Measurements from ENCODE around the gene ZNF280B.
"Not testable (repeated sequence)": the region's sequence is repeated elsewhere in the genome, so short reads cannot be mapped to it uniquely, and the experiment has no call there.

ZNF280B gene

GRCh38 chr22:22484023-22484422 is 24.5 kb downstream of the ZNF280B start:
- Histone ChIP-seq H3K9ac (ENCODE audit: low read length) (no peak overlapping the region), H3K4me1 (ENCODE audit: control insufficient read depth, insufficient read depth, low read length) (no peaks in the 10 kb centered on the region), H3K27ac (ENCODE audit: low read depth, low read length) (no peak overlapping the region), H3K27me3 (ENCODE audit: control insufficient read depth, insufficient read depth, low read length) (no peaks in the 10 kb centered on the region), H3K4me3 (ENCODE audit: low read length) (no peak overlapping the region), H3K36me3 (ENCODE audit: control insufficient read depth, insufficient read depth, low read length) (no peaks in the 10 kb centered on the region)

GRCh38 chr22:22480940-22481339 is 27.6 kb downstream of the ZNF280B start:
- Histone ChIP-seq H3K27ac (ENCODE audit: low read depth, low read length) (no peak overlapping the region), H3K4me3 (ENCODE audit: low read length) (no peak overlapping the region), H3K4me1 (ENCODE audit: control insufficient read depth, insufficient read depth, low read length) (no peaks in the 10 kb centered on the region)

GRCh38 chr22:22479999-22480532 is 28.5 kb downstream of the ZNF280B start:
- Histone ChIP-seq H3K27me3 (ENCODE audit: control insufficient read depth, insufficient read depth, low read length) (no peaks in the 10 kb centered on the region), H3K4me3 (ENCODE audit: low read length) (no peak overlapping the region), H3K36me3 (ENCODE audit: control insufficient read depth, insufficient read depth, low read length) (no peaks in the 10 kb centered on the region), H3K9ac (ENCODE audit: low read length) (no peak overlapping the region), H3K27ac (ENCODE audit: low read depth, low read length) (no peak overlapping the region), H3K4me1 (ENCODE audit: control insufficient read depth, insufficient read depth, low read length) (no peaks in the 10 kb centered on the region)

More at GRCh38 chr22:22480940-22481339, 27.6 kb downstream of the ZNF280B start:
- Histone ChIP-seq H3K27me3 (ENCODE audit: control insufficient read depth, insufficient read depth, low read length) (no peaks in the 10 kb centered on the region), H3K36me3 (ENCODE audit: control insufficient read depth, insufficient read depth, low read length) (no peaks in the 10 kb centered on the region), H3K9ac (ENCODE audit: low read length) (no peak overlapping the region)

GRCh38 chr22:22479116-22479515 is 29.4 kb downstream of the ZNF280B start:
- no peak overlapping the region for H3K4me3 ChIP-seq (ENCODE audit: low read length)
- H3K9ac ChIP-seq (ENCODE audit: low read length) = no peak overlapping the region
- H3K36me3 ChIP-seq (ENCODE audit: control insufficient read depth, insufficient read depth, low read length) = no peaks in the 10 kb centered on the region
- H3K27me3 ChIP-seq (ENCODE audit: control insufficient read depth, insufficient read depth, low read length) = no peaks in the 10 kb centered on the region
- H3K27ac ChIP-seq (ENCODE audit: low read depth, low read length) = no peak overlapping the region
- H3K4me1 ChIP-seq (ENCODE audit: control insufficient read depth, insufficient read depth, low read length) = no peaks in the 10 kb centered on the region

GRCh38 chr22:22478470-22478869 is 30.1 kb downstream of the ZNF280B start:
- Histone ChIP-seq H3K36me3 (ENCODE audit: control insufficient read depth, insufficient read depth, low read length) (no peaks in the 10 kb centered on the region), H3K9ac (ENCODE audit: low read length) (no peak overlapping the region), H3K27ac (ENCODE audit: low read depth, low read length) (no peak overlapping the region), H3K27me3 (ENCODE audit: control insufficient read depth, insufficient read depth, low read length) (no peaks in the 10 kb centered on the region), H3K4me3 (ENCODE audit: low read length) (no peak overlapping the region), H3K4me1 (ENCODE audit: control insufficient read depth, insufficient read depth, low read length) (no peaks in the 10 kb centered on the region)

- Histone ChIP-seq H3K9ac (ENCODE audit: low read length) (no peak overlapping the region), H3K36me3 (ENCODE audit: control insufficient read depth, insufficient read depth, low read length) (no peaks in the 10 kb centered on the region), H3K4me1 (ENCODE audit: control insufficient read depth, insufficient read depth, low read length) (no peaks in the 10 kb centered on the region), H3K27me3 (ENCODE audit: control insufficient read depth, insufficient read depth, low read length) (no peaks in the 10 kb centered on the region), H3K27ac (ENCODE audit: low read depth, low read length) (no peak overlapping the region), H3K4me3 (ENCODE audit: low read length) (no peak overlapping the region)
Measured at GRCh38 chr22:22474733-22475132, 33.8 kb downstream of the ZNF280B start.

GRCh38 chr22:22471104-22471503 is 37.4 kb downstream of the ZNF280B start:
- not testable (repeated sequence) for H3K27me3 ChIP-seq (ENCODE audit: control insufficient read depth, insufficient read depth, low read length); H3K36me3 ChIP-seq (ENCODE audit: control insufficient read depth, insufficient read depth, low read length); H3K9ac ChIP-seq (ENCODE audit: low read length); H3K4me1 ChIP-seq (ENCODE audit: control insufficient read depth, insufficient read depth, low read length); H3K27ac ChIP-seq (ENCODE audit: low read depth, low read length); H3K4me3 ChIP-seq (ENCODE audit: low read length)

- no peak overlapping the region for H3K9ac ChIP-seq (ENCODE audit: low read length)
- no peaks in the 10 kb centered on the region for H3K4me1 ChIP-seq (ENCODE audit: control insufficient read depth, insufficient read depth, low read length)
- no peak overlapping the region for H3K4me3 ChIP-seq (ENCODE audit: low read length)
Measured at GRCh38 chr22:22469527-22469926, 39.0 kb downstream of the ZNF280B start.

GRCh38 chr22:22468794-22469469 is 39.6 kb downstream of the ZNF280B start:
- not testable (repeated sequence) for H3K36me3 ChIP-seq (ENCODE audit: control insufficient read depth, insufficient read depth, low read length); H3K9ac ChIP-seq (ENCODE audit: low read length); H3K27ac ChIP-seq (ENCODE audit: low read depth, low read length); H3K4me1 ChIP-seq (ENCODE audit: control insufficient read depth, insufficient read depth, low read length); H3K27me3 ChIP-seq (ENCODE audit: control insufficient read depth, insufficient read depth, low read length); H3K4me3 ChIP-seq (ENCODE audit: low read length)

More at GRCh38 chr22:22469527-22469926, 39.0 kb downstream of the ZNF280B start:
- Histone ChIP-seq H3K27ac (ENCODE audit: low read depth, low read length) (no peak overlapping the region), H3K36me3 (ENCODE audit: control insufficient read depth, insufficient read depth, low read length) (no peaks in the 10 kb centered on the region), H3K27me3 (ENCODE audit: control insufficient read depth, insufficient read depth, low read length) (no peaks in the 10 kb centered on the region)

- H3K36me3 ChIP-seq (ENCODE audit: control insufficient read depth, insufficient read depth, low read length) = no peaks in the 10 kb centered on the region
- H3K27ac ChIP-seq (ENCODE audit: low read depth, low read length) = no peak overlapping the region
- no peaks in the 10 kb centered on the region for H3K27me3 ChIP-seq (ENCODE audit: control insufficient read depth, insufficient read depth, low read length)
- no peak overlapping the region for H3K4me3 ChIP-seq (ENCODE audit: low read length)
- H3K9ac ChIP-seq (ENCODE audit: low read length) = no peak overlapping the region
- no peaks in the 10 kb centered on the region for H3K4me1 ChIP-seq (ENCODE audit: control insufficient read depth, insufficient read depth, low read length)
Measured at GRCh38 chr22:22467112-22467511, 41.4 kb downstream of the ZNF280B start.

- no peak overlapping the region for H3K27ac ChIP-seq (ENCODE audit: low read depth, low read length)
- no peaks in the 10 kb centered on the region for H3K36me3 ChIP-seq (ENCODE audit: control insufficient read depth, insufficient read depth, low read length)
- H3K9ac ChIP-seq (ENCODE audit: low read length) = no peak overlapping the region
- no peak overlapping the region for H3K4me3 ChIP-seq (ENCODE audit: low read length)
- H3K4me1 ChIP-seq (ENCODE audit: control insufficient read depth, insufficient read depth, low read length) = no peaks in the 10 kb centered on the region
- no peaks in the 10 kb centered on the region for H3K27me3 ChIP-seq (ENCODE audit: control insufficient read depth, insufficient read depth, low read length)
Measured at GRCh38 chr22:22465782-22466181, 42.8 kb downstream of the ZNF280B start.

GRCh38 chr22:22465094-22465602 is 43.4 kb downstream of the ZNF280B start:
- no peaks in the 10 kb centered on the region for H3K27me3 ChIP-seq (ENCODE audit: control insufficient read depth, insufficient read depth, low read length)
- no peak overlapping the region for H3K4me3 ChIP-seq (ENCODE audit: low read length)
- no peaks in the 10 kb centered on the region for H3K36me3 ChIP-seq (ENCODE audit: control insufficient read depth, insufficient read depth, low read length)
- no peak overlapping the region for H3K9ac ChIP-seq (ENCODE audit: low read length)
- no peak overlapping the region for H3K27ac ChIP-seq (ENCODE audit: low read depth, low read length)
- no peaks in the 10 kb centered on the region for H3K4me1 ChIP-seq (ENCODE audit: control insufficient read depth, insufficient read depth, low read length)

- Histone ChIP-seq H3K4me3 (ENCODE audit: low read length) (no peak overlapping the region), H3K27me3 (ENCODE audit: control insufficient read depth, insufficient read depth, low read length) (no peaks in the 10 kb centered on the region), H3K9ac (ENCODE audit: low read length) (no peak overlapping the region), H3K27ac (ENCODE audit: low read depth, low read length) (no peak overlapping the region), H3K36me3 (ENCODE audit: control insufficient read depth, insufficient read depth, low read length) (no peaks in the 10 kb centered on the region), H3K4me1 (ENCODE audit: control insufficient read depth, insufficient read depth, low read length) (no peaks in the 10 kb centered on the region)
Measured at GRCh38 chr22:22464541-22465054, 43.9 kb downstream of the ZNF280B start.
